Testis (tissue), 3 donors: ENCODE measurements around the gene CES4A. TPM values are rescaled to one million over a fixed set of nuclear protein-coding genes. Genes with fewer than 3 reads are reported as not detected.
"Not testable (repeated sequence)": the region's sequence is repeated elsewhere in the genome, so short reads cannot be mapped to it uniquely, and the experiment has no call there.

ENCODE experiments used
- DNase-seq: peaks from one replicate; pipeline ENCODE4 v3.0.0-alpha.2; 2019
- H3K27ac ChIP-seq, 2 donors: fragments of 200-600 bp; sonication (generic); one replicate each; pipeline ENCODE4 v1.5.1; 2019
- H3K27me3 ChIP-seq: fragments of 200-600 bp; sonication (generic); one replicate; pipeline ENCODE4 v1.5.1; 2019
- H3K36me3 ChIP-seq: fragments of 200-600 bp; sonication (generic); one replicate; pipeline ENCODE4 v1.5.1; 2017; ENCODE audit warnings: low read depth; ENCODE audit errors: missing control alignments
- H3K4me1 ChIP-seq: fragments of 200-600 bp; sonication (generic); one replicate; pipeline ENCODE4 v1.5.1; 2019
- H3K4me3 ChIP-seq, 2 donors: fragments of 200-600 bp; sonication (generic); one replicate each; pipeline ENCODE4 v1.5.1; 2017 to 2019
- H3K9me3 ChIP-seq: fragments of 200-600 bp; sonication (generic); one replicate; pipeline ENCODE4 v1.5.1; 2017
- CTCF ChIP-seq, 3 experiments: fragments of 450-650 bp in 2 of 3; fragments of 200-600 bp in 1 of 3; sonication (generic) in 1 of 3; IDR thresholded peaks; one replicate each; pipeline ENCODE4 v1.5.1; 2016 to 2019; ENCODE audit warnings: antibody characterized with exemption in 3 of 3, mild to moderate bottlenecking in 2 of 3, moderate library complexity in 1 of 3
- POLR2A ChIP-seq: fragments of 450-650 bp; IDR thresholded peaks from one replicate; pipeline ENCODE4 v1.6.1; 2017; ENCODE audit warnings: antibody characterized with exemption, mild to moderate bottlenecking, moderate library complexity
- WGBS, 2 donors: methylation state at CpG; one replicate each; pipeline ENCODE4 v1.1.5; 2018; 5-methylcytosine and 5-hydroxymethylcytosine counted together
- intact Hi-C: fragments of 100-400 bp; cut with DNase I; formaldehyde crosslinking; loops from one replicate; pipeline ENCODE4 v1.15.1; 2023; ENCODE audit warnings: low total_unique reads
- polyA plus RNA-seq: library from polyadenylated mRNA; stranded (reverse); fragments of 350-450 nt; fragmentation: Illumina TruSeq; extraction: RNeasy Lipid Tissue Mini Kit (QIAGEN cat#74804); gene quantifications from one replicate; pipeline ENCODE4 v1.2.3, GENCODE V29; 2014; ENCODE audit warnings: low read depth, low replicate concordance; ENCODE audit not compliant: insufficient read depth
- total RNA-seq, 2 donors: library from RNA; depleted of rRNA; stranded (reverse); fragments of >200 nt; gene quantifications; one replicate each; pipeline ENCODE4 v1.2.3, GENCODE V29; 2016

CES4A gene
- total and polyA plus RNA-seq, 3 donors from 2014 or later, result 12.2 to 25.0 (median 17.0) TPM

GRCh38 chr16:66970775-66971720 is 17.3 kb upstream of the CES4A start:
- no peak for DNase-seq
- no peaks in the 10 kb centered on the region for H3K36me3 ChIP-seq
- intact Hi-C loops, result no loop called here
- no peak overlapping the region for H3K27ac ChIP-seq
- no peaks in the 10 kb centered on the region for H3K4me1 ChIP-seq
- H3K27me3 ChIP-seq, result no peaks in the 10 kb centered on the region
- no peaks in the 10 kb centered on the region for H3K9me3 ChIP-seq
- TF ChIP-seq CTCF (IDR thresholded peaks at IDR 0.05), result no peak
- no peak for TF ChIP-seq POLR2A
- WGBS, 2 donors, result 83 to 88% methylated on average over 10 of the region's 10 CpGs
- no peak overlapping the region for H3K4me3 ChIP-seq

GRCh38 chr16:66972983-66973382 is 15.4 kb upstream of the CES4A start:
- no peak for TF ChIP-seq CTCF (IDR thresholded peaks at IDR 0.05)
- TF ChIP-seq POLR2A, result no peak
- intact Hi-C loops, result no loop called here
- H3K27ac ChIP-seq, result no peak overlapping the region
- H3K36me3 ChIP-seq, result no peaks in the 10 kb centered on the region
- no peak overlapping the region for H3K4me3 ChIP-seq
- no peaks in the 10 kb centered on the region for H3K27me3 ChIP-seq
- WGBS, 2 donors, result 77 to 78% methylated on average over 9 of the region's 9 CpGs
- H3K9me3 ChIP-seq, result no peaks in the 10 kb centered on the region
- no peak for DNase-seq
- H3K4me1 ChIP-seq, result no peaks in the 10 kb centered on the region

- no peak for TF ChIP-seq POLR2A
- no peak for TF ChIP-seq CTCF (IDR thresholded peaks at IDR 0.05)
- no peak for DNase-seq
- peak overlapping the region in 1 of 2 donors; percentile 29 for H3K4me3 ChIP-seq
- peaks cover under 1% of the 10 kb centered on the region for H3K4me1 ChIP-seq
- H3K27me3 ChIP-seq, result no peaks in the 10 kb centered on the region
- WGBS, 2 donors, result 43 to 84% methylated on average over 5 to 6 of the region's 6 CpGs
- H3K27ac ChIP-seq, result no peak overlapping the region
- intact Hi-C loops, result no loop called here
- no peaks in the 10 kb centered on the region for H3K36me3 ChIP-seq
- H3K9me3 ChIP-seq, result no peaks in the 10 kb centered on the region
Observed at GRCh38 chr16:66973716-66974115, 14.7 kb upstream of the CES4A start.

GRCh38 chr16:66974156-66974931 is 14.0 kb upstream of the CES4A start:
- H3K27ac ChIP-seq, intact Hi-C loops, H3K9me3 ChIP-seq, H3K36me3 ChIP-seq, DNase-seq, H3K27me3 ChIP-seq, H3K4me1 ChIP-seq: not testable (repeated sequence)
- peak overlapping the region in 1 of 2 donors; percentile 29 for H3K4me3 ChIP-seq
- WGBS, 2 donors, result 69 to 76% methylated on average over 7 to 22 of the region's 32 CpGs

GRCh38 chr16:66974932-66975246 is 13.5 kb upstream of the CES4A start:
- H3K4me1 ChIP-seq, H3K27me3 ChIP-seq, H3K36me3 ChIP-seq, H3K27ac ChIP-seq, H3K9me3 ChIP-seq: not testable (repeated sequence)
- intact Hi-C loops, result loop anchor here (5.0 kb wide), 1 partner anchor 182 kb away; the partner anchor contains the start of genes FBXL8 and TRADD
- DNase-seq, result peak; percentile 55
- WGBS, 2 donors, result 47 to 48% methylated on average over 11 of the region's 11 CpGs
- H3K4me3 ChIP-seq, result peak overlapping the region in 1 of 2 donors; percentile 29
